GM23248 (cell line): ENCODE results near the gene PCBP3. TPM values are rescaled to one million over a fixed set of nuclear protein-coding genes. Genes with fewer than 3 reads are reported as not detected.

Source experiments
- DNase-seq: peaks from one replicate; pipeline ENCODE4 v3.0.0-alpha.2; 2015
- H2AFZ ChIP-seq: fragments of 200-600 bp; sonication (generic); 2 replicates; pipeline ENCODE4 v1.6.1; 2016; ENCODE audit warnings: antibody characterized with exemption
- H3F3A ChIP-seq: fragments of 200-600 bp; sonication (generic); 2 replicates; pipeline ENCODE4 v1.6.1; 2016; ENCODE audit warnings: mild to moderate bottlenecking, antibody characterized with exemption, mixed run types; ENCODE audit not compliant: insufficient read depth
- H3K27ac ChIP-seq: fragments of 200-600 bp; sonication (generic); 2 replicates; pipeline ENCODE4 v1.5.1; 2016; ENCODE audit warnings: mild to moderate bottlenecking
- H3K27me3 ChIP-seq: fragments of 200-600 bp; sonication (generic); replicated peaks from 2 replicates; pipeline ENCODE4 v1.6.1; 2016; ENCODE audit warnings: mild to moderate bottlenecking; ENCODE audit not compliant: insufficient read depth
- H3K36me3 ChIP-seq: fragments of 200-600 bp; sonication (generic); 2 replicates; pipeline ENCODE4 v1.6.1; 2016; ENCODE audit warnings: low read depth, mild to moderate bottlenecking
- H3K4me1 ChIP-seq: fragments of 200-600 bp; sonication (generic); 2 replicates; pipeline ENCODE4 v1.6.1; 2016; ENCODE audit warnings: mild to moderate bottlenecking; ENCODE audit not compliant: insufficient read depth
- H3K4me2 ChIP-seq: fragments of 200-600 bp; sonication (generic); one replicate; pipeline ENCODE4 v1.6.1; 2016; ENCODE audit warnings: mild to moderate bottlenecking; ENCODE audit not compliant: unreplicated experiment
- H3K4me3 ChIP-seq: fragments of 200-600 bp; sonication (generic); 2 replicates; pipeline ENCODE4 v1.5.1; 2016; ENCODE audit warnings: mild to moderate bottlenecking
- H3K79me2 ChIP-seq: fragments of 200-600 bp; sonication (generic); 2 replicates; pipeline ENCODE4 v1.6.1; 2016; ENCODE audit warnings: mild to moderate bottlenecking; ENCODE audit not compliant: insufficient read depth
- H3K9ac ChIP-seq: fragments of 200-600 bp; sonication (generic); 2 replicates; pipeline ENCODE4 v1.6.1; 2016; ENCODE audit warnings: mild to moderate bottlenecking
- H3K9me2 ChIP-seq: fragments of 200-600 bp; sonication (generic); 2 replicates; pipeline ENCODE4 v1.6.1; 2016; ENCODE audit warnings: mixed run types, mild to moderate bottlenecking, moderate library complexity; ENCODE audit not compliant: insufficient read depth
- H3K9me3 ChIP-seq: fragments of 200-600 bp; sonication (generic); one replicate; pipeline ENCODE4 v1.6.1; 2017; ENCODE audit warnings: low read depth
- H4K20me1 ChIP-seq: fragments of 200-600 bp; sonication (generic); 2 replicates; pipeline ENCODE4 v1.6.0; 2016; ENCODE audit not compliant: insufficient read depth
- EZH2 ChIP-seq: fragments of 200-600 bp; sonication (generic); IDR thresholded peaks from 2 replicates; pipeline ENCODE4 v1.6.1; 2018; ENCODE audit warnings: antibody characterized with exemption, mild to moderate bottlenecking; ENCODE audit not compliant: insufficient read depth, poor library complexity, severe bottlenecking
- EZH2phosphoT487 ChIP-seq: fragments of 200-600 bp; sonication (generic); IDR thresholded peaks from 2 replicates; pipeline ENCODE4 v1.6.1; 2018; ENCODE audit warnings: antibody characterized with exemption, moderate library complexity, mild to moderate bottlenecking, low read depth; ENCODE audit not compliant: insufficient read depth
- WGBS, 2 experiments: methylation state at CpG; one replicate each; pipeline ENCODE4 v1.1.6; 2015 to 2017; ENCODE audit warnings: low lambda C conversion rate in 2 of 2, low coverage in 1 of 2; ENCODE audit errors: missing lambda C conversion rate in 2 of 2; 5-methylcytosine and 5-hydroxymethylcytosine counted together
- in situ Hi-C: fragments of 300-500 bp; cut with MboI; formaldehyde crosslinking; loops from 2 replicates; pipeline ENCODE4 v1.15.0; 2020
- polyA plus RNA-seq: library from polyadenylated mRNA; unstranded; fragments of >200 nt; fragmentation: Nextera tagmentation; extraction: Ambion mirVana; gene quantifications from 2 replicates; pipeline ENCODE4 v1.2.1, GENCODE V29; 2016
- total RNA-seq: library from RNA; depleted of rRNA; stranded (reverse); fragments of >200 nt; shearing (Covaris generic); gene quantifications from 2 replicates; pipeline ENCODE4 v1.2.3, GENCODE V29; 2014

Gene PCBP3
- total and polyA plus RNA-seq, 2 experiments from 2014 or later = 0.32 to 1.3 TPM

DNA sequence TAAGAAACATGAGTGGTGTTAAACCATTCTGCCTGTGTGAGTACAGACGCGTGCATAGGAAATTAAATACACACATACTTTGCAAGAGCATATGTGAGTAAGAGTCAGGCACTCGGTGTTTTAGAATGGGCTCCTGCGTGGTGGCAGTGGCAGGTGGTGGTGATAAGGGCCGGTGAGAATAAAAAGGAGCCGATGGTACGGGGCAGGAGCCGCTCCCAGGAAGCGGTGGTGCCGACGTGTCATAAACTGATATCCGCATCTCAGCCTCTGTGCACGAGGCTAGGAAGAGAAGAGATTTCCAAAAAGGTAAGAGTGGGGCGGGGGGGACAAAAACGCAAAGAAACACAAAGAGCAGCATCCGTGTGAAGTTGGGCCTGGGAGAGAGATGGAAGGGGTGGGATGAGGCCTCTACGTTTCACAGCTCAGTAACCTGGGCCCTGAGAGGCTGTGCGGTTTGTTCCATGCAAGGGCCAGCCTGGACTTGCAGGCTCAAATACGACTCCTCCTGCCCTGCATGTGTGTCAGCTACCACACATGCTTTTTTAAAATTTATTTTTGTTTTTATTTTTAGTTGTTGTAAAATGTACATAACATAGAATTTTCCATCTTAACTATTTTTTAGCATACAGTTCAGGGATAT, 210.3 kb downstream of the PCBP3 start:
- Histone ChIP-seq H3K27ac (no peak overlapping the region), H3K27me3 (no peaks in the 10 kb centered on the region; the same call in 1 of the 2 replicates), H3K79me2 (no peaks in the 10 kb centered on the region), H3K4me1 (no peaks in the 10 kb centered on the region), H3K4me2 (no peak overlapping the region), H3F3A (no peaks in the 10 kb centered on the region), H3K9me3 (no peaks in the 10 kb centered on the region), H3K9ac (no peak overlapping the region), H3K4me3 (no peak overlapping the region), H2AFZ (no peak overlapping the region), H3K36me3 (no peaks in the 10 kb centered on the region), H3K9me2 (no peaks in the 10 kb centered on the region), H4K20me1 (no peaks in the 10 kb centered on the region)
- 92 to 97% methylated on average over 18 to 19 of the region's 19 CpGs for WGBS, 2 experiments
- in situ Hi-C loops = no loop called here
- TF ChIP-seq EZH2 (no peak), EZH2phosphoT487 (no peak)
- DNase-seq = no peak

DNA sequence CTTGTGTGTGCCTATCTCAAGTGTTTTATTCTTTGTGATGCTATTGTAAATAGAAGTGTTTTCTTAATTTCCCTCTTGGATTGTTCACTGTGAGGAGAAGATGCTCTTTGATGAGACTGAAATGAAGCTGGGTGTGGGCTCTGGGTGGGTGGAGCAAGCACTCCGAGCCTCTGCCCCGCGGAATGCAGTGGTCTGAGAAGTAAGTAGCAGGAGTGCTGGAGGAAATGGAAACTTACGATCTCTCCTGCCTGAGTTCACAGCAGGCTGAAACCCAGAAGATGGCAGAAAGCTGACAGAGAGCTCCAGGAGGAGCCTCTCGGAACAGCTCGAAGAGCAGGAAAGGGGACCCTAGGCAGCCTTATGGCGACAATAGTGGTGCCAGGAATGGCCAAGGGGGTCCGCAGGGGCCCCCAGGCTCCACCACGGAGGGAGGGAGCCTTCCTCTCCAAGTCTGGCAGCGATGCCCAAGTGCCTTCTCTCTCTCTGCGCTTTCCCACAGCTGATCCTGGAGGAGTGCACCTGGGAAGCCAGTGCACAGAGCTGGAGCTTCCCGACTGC, 211.2 kb downstream of the PCBP3 start:
- Histone ChIP-seq H4K20me1 (no peaks in the 10 kb centered on the region), H3F3A (no peaks in the 10 kb centered on the region), H3K4me3 (no peak overlapping the region), H3K36me3 (no peaks in the 10 kb centered on the region), H3K9me3 (no peaks in the 10 kb centered on the region), H3K9ac (no peak overlapping the region), H3K4me2 (no peak overlapping the region), H3K27me3 (no peaks in the 10 kb centered on the region; the same call in 1 of the 2 replicates), H3K27ac (no peak overlapping the region), H2AFZ (no peak overlapping the region), H3K9me2 (no peaks in the 10 kb centered on the region), H3K4me1 (no peaks in the 10 kb centered on the region), H3K79me2 (no peaks in the 10 kb centered on the region)
- WGBS, 2 experiments = 60 to 63% methylated on average over 12 of the region's 12 CpGs
- no peak for TF ChIP-seq EZH2phosphoT487
- TF ChIP-seq EZH2 = no peak
- in situ Hi-C loops = no loop called here
- no peak for DNase-seq

GRCh38 chr21:45855248-45855811, 211.8 kb downstream of the PCBP3 start:
- no peak for DNase-seq
- Histone ChIP-seq H3K27me3 (no peaks in the 10 kb centered on the region; the same call in 1 of the 2 replicates), H3K36me3 (no peaks in the 10 kb centered on the region), H3K4me1 (no peaks in the 10 kb centered on the region), H3K79me2 (no peaks in the 10 kb centered on the region), H3K4me3 (no peak overlapping the region), H3K9me2 (no peaks in the 10 kb centered on the region), H3F3A (no peaks in the 10 kb centered on the region), H3K4me2 (no peak overlapping the region), H3K9me3 (no peaks in the 10 kb centered on the region), H3K9ac (no peak overlapping the region), H3K27ac (no peak overlapping the region), H4K20me1 (no peaks in the 10 kb centered on the region), H2AFZ (no peak overlapping the region)
- no peak for TF ChIP-seq EZH2
- no peak for TF ChIP-seq EZH2phosphoT487
- in situ Hi-C loops = no loop called here
- 90 to 91% methylated on average over 18 of the region's 18 CpGs for WGBS, 2 experiments

DNA sequence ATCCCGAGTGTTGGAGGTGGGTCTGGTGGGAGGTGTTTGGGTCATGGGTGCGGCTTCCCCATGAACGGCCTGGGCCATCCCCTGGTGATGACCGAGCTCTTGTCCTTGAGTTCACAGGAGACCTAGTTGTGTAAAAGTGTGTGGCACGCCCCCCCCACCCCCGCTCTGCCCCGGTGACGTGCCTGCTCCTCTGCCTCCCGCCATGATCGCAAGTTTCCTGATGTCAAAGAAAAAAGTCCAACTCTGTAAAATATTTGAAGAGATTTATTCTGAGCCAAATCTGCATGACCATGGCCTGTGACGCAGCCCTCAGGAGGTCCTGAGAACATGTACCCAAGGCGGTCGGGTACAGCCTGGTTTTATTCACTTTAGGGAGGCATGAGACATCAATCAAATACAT, 212.9 kb downstream of the PCBP3 start:
- Histone ChIP-seq H3K4me1 (no peaks in the 10 kb centered on the region), H3K9me3 (no peaks in the 10 kb centered on the region), H3K9ac (no peak overlapping the region), H4K20me1 (no peaks in the 10 kb centered on the region), H3K27ac (no peak overlapping the region), H3K9me2 (no peaks in the 10 kb centered on the region), H3K27me3 (no peaks in the 10 kb centered on the region), H3K79me2 (no peaks in the 10 kb centered on the region), H3K4me2 (no peak overlapping the region), H3K36me3 (no peaks in the 10 kb centered on the region), H2AFZ (no peak overlapping the region), H3K4me3 (no peak overlapping the region), H3F3A (no peaks in the 10 kb centered on the region)
- in situ Hi-C loops = no loop called here
- TF ChIP-seq EZH2phosphoT487 (no peak), EZH2 (no peak)
- DNase-seq = no peak
- 96 to 97% methylated on average over 13 of the region's 13 CpGs for WGBS, 2 experiments
